DMS53 (cell line): ENCODE measurements around the gene AADACL3.
"Not testable (repeated sequence)": the region's sequence is repeated elsewhere in the genome, so short reads cannot be mapped to it uniquely, and the experiment has no call there.

Source experiments
- DNase-seq: peaks from one replicate; lab custom pipeline; 2025; lab: John Stamatoyannopoulos, UW

AADACL3 gene

DNA sequence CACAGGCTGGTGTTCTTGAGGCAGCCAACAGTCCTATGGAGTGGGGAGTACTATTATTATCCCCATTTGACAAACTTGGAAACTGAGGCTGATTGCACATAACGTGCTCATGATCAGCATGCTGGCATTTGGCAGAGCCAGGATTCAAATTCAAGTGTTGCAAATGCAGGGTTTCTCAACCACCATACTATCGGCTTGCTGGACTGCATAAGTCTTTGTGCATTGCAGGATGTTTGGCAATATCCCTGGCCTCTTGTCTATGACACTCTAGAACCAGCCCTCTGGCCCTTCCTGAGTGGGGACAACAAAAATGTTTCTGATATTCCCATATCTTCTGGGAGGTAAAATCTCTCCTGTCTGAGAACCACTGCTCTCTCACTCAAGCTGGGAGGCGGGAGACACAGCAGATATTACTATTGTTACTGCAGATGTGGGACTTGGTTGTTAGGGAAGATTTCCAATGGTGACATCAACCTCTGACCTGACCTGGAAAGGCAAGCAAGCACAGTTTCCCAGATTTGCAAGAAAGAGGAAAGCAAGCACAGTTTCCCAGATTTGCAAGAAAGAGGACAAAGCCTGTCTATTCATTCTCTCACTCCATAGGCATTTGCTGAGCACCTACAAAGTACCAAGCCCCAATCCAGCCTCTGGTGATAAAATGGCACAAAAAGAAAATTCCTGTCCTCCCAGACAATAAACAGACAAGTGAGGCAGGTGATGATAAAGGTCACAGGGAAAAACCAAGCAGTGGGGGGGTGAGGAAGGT is 1.0 kb upstream of the AADACL3 start:
- no peak for DNase-seq

DNA sequence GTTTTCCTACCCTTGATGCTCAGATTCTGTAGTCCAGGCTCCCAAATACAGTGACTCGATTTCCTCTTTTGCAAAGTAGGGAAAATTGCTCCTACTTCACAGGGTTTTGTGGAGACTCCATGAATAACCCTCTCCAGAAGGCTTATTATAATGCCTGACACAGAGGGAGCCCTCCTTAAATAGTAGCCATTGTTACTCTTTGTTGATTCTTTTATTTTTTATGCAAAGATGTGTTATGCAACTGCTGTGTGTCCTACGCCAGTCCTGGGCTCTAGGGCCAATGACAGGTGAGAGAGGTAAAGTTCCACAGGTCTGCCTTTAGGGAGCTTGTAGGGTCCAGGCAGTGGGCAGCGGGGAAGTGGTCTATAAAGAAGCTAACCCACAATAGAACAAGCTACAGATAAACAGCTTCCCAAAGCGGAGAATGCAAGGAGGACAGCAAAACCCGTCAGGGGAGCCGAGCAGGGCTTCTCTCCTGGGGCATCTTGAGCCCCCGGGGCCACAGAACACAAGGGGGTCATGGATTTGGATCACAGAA is 1.5 kb downstream of the AADACL3 start:
- no peak for DNase-seq

DNA sequence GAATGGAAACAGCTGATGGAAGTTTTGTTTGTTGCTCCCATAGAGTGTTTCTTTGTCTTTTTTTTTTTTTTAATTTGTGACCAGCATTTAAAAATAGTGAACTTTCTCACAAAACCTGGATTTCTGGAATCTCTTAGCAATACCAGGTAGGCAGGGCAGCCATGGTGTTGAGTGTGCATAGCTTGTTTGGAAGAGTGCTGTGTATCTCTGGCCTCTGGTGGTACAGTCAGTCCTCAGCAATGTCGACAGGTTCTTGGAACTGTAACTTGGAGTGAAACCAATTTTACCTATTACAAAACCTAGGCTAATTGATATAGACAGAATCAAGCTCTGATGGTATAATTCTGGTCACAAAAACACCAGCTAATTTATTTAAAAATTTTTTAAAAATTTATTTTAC is 6.7 kb downstream of the AADACL3 start:
- DNase-seq = no peak

DNA sequence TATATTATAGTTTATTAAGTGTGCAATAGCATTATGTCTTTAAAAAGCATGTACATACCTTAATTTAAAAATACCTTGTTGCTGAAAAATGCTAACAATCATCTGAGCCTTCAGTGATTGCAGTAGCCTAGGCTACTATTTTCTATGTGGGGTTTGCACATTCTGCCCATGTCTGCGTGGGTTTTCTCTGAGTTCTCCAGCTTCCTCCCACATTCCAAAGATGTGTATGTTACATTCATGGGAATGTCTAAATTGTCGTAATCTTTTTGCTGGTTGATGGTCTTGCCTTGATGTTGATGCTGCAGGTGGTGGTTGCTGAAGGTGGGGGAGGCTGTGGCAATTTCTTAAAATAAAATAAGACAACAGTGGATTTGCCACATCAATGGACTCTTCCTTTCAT is 12.5 kb downstream of the AADACL3 start:
- no peak for DNase-seq

DNA sequence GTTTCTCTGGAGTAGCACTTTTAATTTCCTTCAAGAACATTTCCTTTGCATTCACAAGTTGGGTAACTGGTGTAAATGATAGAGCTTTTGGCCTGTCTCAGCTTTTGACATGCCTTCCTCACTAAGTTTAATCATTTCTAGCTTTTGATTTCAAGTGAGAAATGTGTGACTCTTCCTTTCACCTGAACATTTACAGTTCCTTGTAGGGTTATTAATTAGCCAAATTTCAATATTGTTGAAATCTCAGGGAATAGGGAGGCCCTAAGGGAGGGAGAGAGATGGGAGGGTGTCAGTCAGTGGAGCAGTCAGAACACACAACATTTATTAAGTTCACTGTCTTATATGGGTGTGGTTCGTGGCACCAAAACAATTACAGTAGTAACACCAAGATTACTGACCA is 14.2 kb downstream of the AADACL3 start:
- no peak for DNase-seq

DNA sequence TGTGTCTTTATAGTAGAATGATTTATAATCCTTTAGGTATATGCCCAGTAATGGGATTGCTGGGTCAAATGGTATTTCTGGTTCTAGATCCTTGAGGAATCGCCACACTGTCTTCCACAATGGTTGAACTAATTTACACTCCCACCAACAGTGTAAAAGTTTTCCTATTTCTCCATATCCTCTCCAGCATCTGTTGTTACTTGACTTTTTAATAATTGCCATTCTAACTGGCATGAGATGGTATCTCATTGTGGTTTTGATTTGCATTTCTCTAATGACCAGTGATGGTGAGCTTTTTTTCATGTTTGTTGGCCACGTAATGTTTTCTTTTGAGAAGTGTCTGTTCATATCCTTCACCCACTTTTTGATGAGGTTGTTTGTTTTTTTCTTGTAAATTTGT is 15.2 kb downstream of the AADACL3 start:
- DNase-seq = not testable (repeated sequence)

DNA sequence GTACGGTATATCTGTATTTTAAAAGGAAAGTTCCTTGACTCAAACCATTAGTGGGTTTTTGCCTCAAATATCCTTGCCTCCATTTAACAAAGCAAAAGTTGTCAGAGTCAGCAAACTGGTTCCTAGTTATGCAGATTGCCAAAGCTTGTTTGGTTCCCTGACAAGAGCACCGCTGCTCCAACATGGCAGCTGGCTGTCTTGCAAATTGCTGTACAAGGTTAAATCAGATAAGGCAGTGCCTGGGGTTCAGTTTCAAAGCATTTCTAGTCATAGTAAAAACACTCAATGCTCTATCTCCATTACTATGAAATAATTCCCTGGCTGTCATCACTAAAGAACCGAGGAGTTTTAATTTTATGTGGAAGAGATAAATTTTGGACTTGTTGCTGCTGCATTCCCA is 18.7 kb downstream of the AADACL3 start:
- no peak for DNase-seq

DNA sequence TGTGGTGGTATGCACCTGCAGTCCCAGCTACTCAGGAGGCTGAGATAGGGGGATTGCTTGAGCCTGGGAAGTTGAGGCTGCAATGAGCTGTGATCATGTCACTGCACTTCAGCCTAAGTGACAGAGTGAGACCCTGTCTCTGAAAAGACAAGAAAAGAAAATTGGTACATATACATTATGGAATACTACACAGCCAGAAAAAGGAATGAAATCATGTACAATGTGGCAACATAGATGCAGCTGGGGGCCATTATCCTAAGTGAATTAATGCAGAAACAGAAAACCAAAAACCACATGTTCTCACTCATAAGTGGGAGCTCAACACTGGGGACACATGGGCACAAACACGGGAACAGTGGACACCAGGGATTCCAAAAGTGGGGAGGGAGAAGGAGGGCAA is 23.0 kb downstream of the AADACL3 start:
- no peak for DNase-seq

DNA sequence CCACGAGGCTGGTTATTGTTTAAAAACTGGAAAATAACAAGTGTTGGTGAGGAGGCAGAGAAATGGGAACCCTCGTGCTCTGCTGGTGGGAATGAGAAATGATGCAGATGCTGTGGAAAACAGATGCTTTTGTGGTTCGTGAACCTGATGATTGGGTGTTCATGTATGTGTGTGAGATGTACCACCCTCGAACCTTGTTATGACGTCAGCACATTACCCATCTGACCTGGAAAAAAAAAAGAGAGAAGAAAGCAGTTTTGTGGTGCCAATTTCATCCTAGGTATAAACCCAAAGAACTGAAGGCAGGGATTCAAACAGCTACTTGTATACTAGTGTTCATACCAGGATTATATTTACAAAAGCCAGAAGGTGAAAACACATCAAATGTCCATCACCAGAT is 23.7 kb downstream of the AADACL3 start:
- DNase-seq = no peak

DNA sequence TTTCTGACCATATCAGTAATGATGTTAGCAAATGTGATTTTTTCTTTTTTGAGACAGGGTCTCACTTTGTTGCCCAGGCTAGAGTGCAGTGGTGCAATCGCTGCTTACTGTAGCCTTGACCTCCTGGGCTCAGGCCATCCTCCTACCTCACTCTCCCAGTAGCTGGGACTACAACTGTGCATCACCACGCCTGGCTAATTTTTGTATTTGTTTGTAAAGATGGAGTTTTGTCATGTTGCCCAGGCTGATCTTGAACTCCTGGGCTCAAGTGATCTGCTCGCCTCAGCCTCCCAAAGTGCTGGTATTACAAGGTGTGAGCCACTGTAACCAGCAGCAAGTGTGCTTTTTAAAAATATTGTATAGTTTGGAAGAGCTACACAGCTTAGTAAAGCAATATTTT is 26.0 kb downstream of the AADACL3 start:
- no peak for DNase-seq

DNA sequence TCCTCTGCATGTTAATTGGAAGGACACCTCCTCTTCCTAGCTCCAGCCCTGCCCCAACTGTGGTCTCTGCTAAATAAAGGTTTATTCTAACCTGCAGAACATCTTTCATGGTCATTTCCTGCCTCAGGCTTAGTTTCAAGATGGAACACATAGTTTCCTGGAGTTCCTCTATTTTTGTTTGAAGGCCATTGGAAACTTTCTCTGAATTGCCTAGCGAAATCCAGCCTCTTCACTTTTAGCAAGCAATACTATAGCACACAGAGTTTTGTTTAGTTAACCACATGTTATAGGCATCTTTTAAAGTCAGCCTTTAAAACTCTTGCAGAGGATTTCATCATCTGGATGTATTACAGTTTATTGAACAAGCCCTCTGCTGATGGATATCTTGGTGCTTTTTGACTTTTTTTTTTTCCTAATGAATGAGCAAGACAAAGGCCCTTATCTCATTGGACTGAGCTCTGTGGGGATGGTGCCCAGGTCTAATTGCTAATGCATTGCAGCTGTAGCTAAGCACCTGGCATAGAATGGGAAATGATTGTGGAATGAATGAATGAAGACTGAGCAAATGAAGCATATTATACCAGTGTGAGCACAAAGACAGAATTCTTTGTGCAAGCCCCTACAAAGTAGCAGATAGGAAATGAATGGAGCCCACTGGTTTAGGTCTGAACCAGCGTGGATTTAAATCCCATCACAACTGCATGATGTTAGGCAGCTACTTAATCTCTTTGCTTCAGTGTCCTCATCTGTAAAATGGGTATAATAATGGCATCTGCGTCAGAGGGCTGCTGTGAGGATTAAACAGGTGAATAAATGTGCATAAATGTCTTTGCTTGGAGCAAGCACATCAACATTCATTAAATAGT is 29.4 kb downstream of the AADACL3 start:
- DNase-seq = no peak

DNA sequence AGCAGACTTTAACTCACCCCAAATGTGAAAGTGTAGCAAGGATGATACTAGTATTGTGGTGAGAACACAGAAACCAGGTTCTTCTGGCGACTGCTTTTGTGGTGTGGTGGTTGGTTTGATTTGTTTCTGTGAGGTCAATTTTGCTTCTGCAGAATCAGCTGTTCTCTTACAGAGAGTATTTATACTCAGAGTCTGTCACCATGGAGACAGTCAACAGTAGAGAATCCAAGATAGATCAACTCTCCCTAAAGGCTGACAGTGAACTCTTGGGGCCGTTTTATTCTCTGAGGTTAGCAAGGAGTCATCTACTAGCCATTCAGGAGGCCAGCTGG is 30.0 kb downstream of the AADACL3 start, which contains the start of gene CFAP107:
CFAP107 (plus strand) TSS at position 209 of the 332 bp plus-strand sequence. CDS start 231 bp downstream, outside the sequence.
- DNase-seq = peak; percentile 16

DNA sequence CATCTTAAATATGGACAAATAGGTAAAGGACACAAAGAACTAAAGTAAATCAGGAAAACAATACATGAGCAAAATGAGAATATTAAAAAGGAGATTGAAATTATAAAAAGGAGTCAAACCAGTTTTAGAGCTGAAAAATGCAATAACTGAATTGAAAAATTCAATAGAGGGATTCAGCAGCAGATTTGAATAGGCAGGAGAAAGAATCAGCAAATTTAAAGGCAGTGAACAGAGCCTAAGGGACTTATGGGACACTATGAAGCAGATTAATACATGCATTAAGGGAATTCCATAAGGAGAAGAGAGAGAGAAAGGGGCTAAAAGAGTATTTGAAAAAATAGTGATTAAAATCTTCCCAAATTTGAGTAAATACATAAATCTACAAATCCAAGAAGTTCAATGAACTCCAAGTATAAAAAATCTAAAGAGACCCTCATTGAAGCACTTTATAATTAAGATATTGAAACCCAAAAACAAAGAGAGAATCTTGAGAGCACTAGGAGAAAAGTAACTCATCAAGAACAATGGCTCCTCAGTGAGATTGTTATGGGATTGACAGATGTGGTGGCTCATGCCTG is 33.0 kb downstream of the AADACL3 start:
- no peak for DNase-seq

DNA sequence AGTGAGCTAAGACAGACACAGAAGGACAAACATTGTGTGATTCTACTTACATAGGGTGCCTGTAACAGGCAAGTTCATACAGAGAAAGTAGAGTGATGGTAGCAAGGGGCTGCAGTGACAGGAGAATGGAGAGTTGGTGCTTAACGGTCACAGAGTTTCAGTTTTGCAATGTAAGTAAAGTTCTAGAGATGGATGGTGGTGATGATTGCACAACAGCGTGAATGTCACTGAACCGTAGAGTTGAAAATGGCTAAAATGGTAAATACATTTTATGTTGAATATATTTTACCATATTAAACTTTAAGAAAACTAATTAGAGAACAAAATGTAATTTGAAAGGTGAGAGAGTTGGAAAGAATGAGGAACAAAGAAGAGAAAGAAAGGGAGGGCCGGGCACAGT is 38.8 kb downstream of the AADACL3 start:
- DNase-seq = no peak

DNA sequence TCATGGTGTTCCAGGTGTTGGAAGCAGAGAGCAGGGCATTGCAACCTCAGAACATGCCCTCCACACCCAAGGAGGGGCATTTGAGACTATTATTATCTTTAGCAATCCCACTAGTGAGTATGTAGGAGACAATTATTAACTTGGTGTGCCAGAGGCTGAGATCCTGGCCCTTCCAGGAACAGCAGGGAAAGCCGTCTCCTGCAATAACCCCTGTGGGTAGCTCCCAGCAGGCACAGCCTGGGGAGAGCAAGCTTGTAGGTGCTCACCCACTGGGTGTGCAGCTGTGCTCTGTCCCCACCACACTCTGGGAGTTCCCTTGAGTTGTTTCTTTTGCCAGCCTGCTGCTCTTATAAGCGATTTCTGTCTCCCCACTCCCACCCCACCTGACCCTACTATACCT is 40.4 kb downstream of the AADACL3 start:
- no peak for DNase-seq

DNA sequence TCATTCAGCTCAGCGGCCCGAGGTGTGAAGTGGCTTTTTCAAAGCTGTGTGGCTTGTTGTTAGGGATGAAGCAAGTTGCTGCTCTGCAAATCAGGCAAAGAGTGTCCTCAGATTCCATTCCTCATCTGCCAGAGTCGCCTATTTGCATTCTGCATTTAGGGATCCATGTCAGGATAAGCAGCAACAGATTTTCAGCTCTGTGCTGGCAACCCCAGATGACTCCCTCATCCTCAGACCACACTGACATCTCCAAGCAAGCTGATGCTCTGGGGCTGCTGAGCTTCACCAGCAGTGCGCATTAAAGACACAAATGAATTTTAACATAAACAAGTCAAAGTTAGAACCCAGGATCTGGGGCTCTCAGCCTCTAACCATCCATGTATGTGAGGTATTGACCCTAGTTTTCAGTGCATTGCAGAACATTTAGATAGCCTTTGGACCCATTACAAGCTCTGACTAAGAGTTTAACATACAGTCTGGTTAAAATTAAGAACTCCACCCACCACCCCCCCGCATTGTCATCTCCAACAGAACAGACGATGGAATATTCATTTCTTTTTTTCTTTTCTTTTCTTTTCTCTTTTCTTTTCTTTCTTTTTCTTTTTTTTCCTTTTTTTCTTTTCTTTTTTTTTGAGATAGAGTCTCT is 41.0 kb downstream of the AADACL3 start:
- no peak for DNase-seq

DNA sequence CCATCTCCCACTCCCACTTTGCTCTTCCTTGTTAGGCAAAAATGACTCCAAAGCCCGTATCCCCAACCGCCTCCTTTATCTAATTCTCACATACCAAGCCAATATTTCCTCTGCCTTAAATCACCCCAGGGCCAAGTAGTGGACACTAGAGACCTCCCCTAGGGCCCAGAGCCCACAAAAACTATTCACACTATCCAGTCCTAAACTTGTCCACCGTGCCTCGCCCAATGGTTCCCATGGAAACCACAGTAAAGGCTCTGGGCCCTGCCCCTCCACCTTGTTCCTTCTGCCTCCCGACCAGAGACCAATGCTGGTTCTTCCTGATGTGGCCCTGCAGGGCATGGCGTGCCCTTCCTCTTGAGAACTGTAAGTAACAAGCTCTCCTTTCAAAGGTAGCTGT is 41.9 kb downstream of the AADACL3 start:
- no peak for DNase-seq

DNA sequence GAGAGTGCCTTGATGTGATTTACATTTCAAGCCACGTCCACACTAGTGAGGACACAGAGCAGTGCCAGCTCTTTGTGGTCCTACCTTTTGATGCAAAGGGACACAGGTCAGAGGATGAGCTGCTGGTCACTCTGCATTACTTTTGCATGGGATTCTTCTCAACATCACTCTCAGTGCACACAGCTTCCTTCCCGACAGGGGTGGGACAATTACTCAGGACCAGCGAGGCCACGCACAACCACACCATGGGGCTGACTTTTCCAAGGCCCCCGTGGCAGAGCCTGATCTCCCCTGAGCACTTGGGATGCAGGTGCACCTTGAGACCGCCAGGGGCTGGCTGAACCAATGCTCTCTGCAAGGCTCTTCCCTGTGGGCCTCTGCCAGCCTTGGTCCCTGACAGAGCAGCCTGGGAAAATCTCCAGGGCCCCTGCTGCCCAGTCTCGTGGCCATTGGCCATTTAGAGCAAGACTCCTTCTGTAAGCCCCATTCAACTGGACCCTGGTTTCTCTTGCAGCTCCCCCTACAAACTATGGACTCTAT is 44.4 kb downstream of the AADACL3 start:
- peak; percentile 8 for DNase-seq

DNA sequence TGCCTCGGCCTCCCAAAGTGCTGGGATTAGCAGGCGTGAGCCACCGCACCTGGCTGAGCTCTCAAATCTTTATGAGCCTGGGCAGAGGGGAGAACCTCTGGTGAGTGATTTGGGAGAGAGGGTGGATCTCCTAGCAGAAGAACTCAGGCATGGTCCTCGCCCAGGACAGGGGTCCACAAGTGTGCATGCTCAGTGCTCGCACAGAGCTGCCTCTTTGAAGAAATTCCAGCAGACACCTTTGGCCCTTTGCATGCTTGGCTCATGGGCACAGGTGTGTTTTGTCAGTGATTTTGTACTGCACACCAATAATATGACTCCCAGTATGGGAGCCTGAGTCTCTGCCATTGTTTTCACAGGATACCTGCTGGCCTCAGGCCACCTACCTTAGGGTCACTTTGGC is 45.9 kb downstream of the AADACL3 start:
- DNase-seq = no peak

DNA sequence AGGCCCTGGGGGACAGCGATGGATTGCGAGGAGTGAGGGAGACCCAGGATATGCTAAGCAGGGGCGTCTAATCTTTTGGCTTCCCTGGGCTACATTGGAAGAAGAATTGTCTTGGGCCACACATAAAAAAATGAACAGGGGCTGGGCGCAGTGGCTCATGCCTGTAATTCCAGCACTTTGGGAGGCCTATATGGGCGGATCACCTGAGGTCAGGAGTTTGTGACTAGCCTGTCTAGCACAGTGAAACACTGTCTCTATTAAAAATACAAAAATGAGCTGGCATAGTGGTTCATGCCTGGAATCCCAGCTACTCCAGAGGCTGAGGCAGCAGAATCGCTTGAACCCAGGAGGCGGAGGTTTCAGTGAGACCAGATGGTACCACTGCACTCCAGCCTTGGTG is 46.9 kb downstream of the AADACL3 start:
- no peak for DNase-seq

DNA sequence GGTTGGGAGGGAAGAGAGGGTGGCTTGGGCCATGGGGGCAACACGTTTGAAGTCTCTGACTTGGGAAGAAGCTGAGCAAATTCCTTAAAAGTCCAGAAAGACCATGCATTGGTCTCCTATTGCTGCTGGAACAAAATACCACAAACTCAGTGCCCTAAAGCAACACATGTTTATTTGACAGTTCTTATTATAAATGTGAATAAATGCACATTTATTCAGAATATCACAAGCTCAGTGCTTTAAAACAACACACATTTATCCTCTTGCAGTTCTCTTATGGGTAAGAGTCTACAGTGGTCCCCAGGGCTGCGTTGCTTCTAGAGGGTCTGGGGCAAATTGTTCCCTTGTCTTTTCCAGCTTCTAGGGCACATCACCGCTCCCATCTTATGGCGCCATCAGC is 47.6 kb downstream of the AADACL3 start:
- DNase-seq = no peak

DNA sequence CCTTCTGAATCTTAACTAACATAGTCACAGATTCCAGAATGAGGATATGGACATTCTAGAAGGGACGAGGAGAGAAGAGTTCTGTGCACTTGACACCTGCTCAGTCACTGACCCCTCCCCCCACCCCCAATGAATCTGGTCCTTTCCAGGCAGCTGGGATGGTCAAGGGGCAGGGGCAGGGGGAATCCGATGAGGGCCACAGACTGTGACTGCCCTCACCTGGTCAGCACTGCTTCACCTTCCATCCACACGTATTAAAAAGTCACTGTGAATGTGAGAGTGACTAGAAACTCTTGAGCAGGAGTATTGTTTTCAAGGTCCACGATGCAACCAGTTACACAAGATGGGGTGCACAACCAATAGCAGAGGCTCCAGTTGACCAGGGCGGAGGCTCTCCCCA is 48.1 kb downstream of the AADACL3 start:
- no peak for DNase-seq
